AG09309 (cell line): ENCODE measurements around the gene PACSIN1.

Experiments
- DNase-seq: peaks from one replicate; pipeline ENCODE4 v3.0.0-alpha.2; 2010; ENCODE audit warnings: low read depth
- H3K4me3 ChIP-seq: 2 replicates; pipeline ENCODE4 v1.5.1; 2011; ENCODE audit warnings: mild to moderate bottlenecking, low read depth, low read length, moderate library complexity; ENCODE audit not compliant: control insufficient read depth
- CTCF ChIP-seq: IDR thresholded peaks from 2 replicates; pipeline ENCODE4 v1.5.1; 2011; ENCODE audit warnings: mild to moderate bottlenecking, low read depth, low read length, inconsistent platforms; ENCODE audit not compliant: insufficient read depth, control insufficient read depth; ENCODE audit errors: missing control alignments

PACSIN1 gene

DNA sequence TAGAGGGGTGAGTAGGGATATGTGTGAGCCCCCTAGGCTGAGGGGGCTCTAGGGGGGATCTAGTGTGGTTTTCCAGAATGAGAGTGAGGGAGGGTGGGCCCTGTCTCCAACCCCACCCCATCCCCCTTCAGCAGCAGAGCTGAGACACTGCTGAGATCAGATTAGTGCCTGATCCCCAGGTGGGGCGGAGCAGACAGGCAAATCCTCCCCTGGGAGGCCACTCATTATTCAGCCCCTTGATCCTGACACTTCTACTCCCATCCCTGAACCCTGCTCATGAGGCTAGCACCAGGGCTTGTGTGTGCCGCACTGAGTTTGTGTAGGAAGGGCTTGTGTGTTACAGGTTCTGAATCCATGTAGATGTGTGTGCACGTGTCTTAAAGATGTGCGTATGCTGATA lies 47.8 kb downstream of the PACSIN1 start:
- DNase-seq: no peak
- TF ChIP-seq CTCF: no peak
- no peak overlapping the region for H3K4me3 ChIP-seq

DNA sequence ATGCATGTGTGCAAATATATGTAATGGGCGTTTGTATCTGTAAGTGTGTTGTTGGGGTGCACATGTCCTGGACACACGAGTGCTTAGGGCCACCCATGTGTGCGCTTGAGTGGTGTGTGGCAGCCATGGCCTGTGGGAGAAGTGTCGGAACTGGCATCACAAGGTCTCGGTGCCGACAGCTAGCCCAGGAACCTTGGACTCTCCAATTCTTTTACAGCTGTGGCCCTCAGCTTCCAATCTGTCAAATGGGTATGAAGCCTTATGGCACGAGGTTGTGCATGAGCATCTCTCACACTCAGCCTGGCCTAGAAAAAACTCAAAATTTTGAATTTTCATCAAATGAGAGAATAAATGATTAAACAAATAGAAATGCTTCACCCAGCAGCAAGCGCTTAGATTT lies 48.2 kb downstream of the PACSIN1 start:
- no peak for DNase-seq
- H3K4me3 ChIP-seq: no peak overlapping the region
- no peak for TF ChIP-seq CTCF

- TF ChIP-seq CTCF: no peak
- no peak for DNase-seq
- H3K4me3 ChIP-seq: no peak overlapping the region
Measured at GRCh38 chr6:34514593-34515472, 49.0 kb downstream of the PACSIN1 start.

DNA sequence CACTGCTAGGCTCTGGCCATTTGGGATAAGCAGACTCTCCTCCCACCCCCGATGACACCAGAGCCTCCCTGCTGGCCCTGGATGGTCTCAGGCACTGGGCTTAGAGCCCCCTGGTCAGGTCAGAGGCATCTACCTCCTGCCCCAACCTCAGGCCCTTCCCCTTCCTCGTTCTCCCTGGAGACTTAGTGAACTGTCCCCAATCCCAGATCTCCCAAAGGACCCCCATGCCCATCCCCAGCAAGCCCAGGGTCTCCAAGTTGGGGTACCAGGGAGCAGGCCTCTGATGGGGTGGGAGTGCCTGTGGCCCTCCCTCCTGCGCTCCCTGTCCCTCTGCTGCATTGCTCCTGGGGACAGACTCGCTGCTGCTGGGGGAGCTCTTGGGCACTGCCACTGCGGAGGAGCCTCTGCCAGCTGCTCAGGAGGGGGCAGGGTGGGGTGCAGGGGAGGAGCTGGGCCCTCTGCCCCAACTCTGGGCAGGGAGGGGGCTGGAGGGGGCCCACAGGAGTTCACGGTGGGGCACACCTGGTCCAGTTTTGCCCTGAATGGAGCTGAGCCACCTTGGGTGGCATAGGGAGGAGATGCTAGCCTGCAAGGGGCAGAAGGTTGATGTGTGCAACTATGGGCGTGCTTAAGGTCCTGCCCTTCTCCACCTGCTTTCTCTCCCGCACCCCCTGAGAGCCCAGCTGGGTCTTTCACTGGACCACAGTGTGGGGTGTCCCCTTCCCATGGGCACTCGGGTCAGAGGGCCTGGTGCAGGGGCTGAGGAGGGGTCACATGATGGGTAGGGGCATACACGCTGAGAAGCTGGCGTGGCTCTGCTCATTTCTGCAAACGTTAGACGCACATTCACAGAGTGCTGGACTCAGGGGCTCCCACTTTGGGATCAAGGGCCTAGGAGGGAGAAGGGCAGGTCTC lies 49.9 kb downstream of the PACSIN1 start:
- H3K4me3 ChIP-seq: no peak overlapping the region
- TF ChIP-seq CTCF: no peak
- DNase-seq: no peak

GRCh38 chr6:34516391-34517324 lies 50.8 kb downstream of the PACSIN1 start:
- TF ChIP-seq CTCF: no peak

DNA sequence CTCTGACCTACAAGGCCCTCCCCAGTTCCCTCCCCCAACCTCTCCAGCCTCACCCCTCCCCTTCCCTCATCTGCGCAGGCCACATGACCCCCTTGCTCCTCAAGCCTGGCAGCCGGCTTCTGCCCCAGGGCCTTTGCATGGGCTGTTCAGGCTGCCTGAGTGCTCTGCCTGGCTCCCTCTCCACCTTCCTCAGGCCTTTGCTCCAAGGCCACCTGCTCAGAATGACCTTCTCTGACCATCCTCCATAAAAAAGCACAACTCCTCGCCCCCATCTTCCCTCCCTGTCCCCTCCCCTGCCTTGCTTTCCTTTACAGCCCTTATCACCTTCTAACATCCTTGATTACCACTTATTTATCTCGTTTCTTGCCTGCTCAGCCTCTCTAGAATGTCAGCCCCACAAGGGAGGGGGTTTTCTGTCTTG lies 51.6 kb downstream of the PACSIN1 start:
- H3K4me3 ChIP-seq: no peak overlapping the region
- DNase-seq: no peak
- TF ChIP-seq CTCF: no peak

More at GRCh38 chr6:34516391-34517324, 50.8 kb downstream of the PACSIN1 start:
- no peak for DNase-seq
- no peak overlapping the region for H3K4me3 ChIP-seq
